ENCODE data around the gene TPST2. TPM values are rescaled to one million over a fixed set of nuclear protein-coding genes. Genes with fewer than 3 reads are reported as not detected.

The TPST2 gene
- total and polyA plus RNA-seq, 4 donors = 10.5 to 21.3 (median 14.6) TPM

DNA sequence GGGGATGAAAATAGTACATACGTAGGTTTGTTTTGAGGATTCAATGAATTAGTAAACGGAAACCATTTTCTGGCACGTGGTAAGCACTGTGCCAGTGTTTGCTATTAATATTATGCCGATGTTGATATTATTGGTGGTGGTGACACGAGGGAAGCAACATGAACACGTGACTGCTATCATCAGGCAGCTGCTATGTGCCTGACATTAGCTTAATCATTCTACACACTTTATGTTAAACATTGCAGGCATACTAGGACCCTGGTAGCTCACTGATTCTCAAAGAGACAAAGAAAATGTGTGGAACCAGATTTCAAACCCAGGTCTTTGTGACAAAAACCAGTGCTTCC, 105.6 kb downstream of the TPST2 start:
- H3K9me3 ChIP-seq (ENCODE audit: control insufficient read depth, insufficient read depth, low read length) = no peaks in the 10 kb centered on the region
- H3K27me3 ChIP-seq (ENCODE audit: control insufficient read depth, insufficient read depth, low read length) = no peaks in the 10 kb centered on the region
- DNase-seq (ENCODE audit: low read depth in 4 of 6, low spot score in 6 of 6) = no peak
- H3K4me3 ChIP-seq (ENCODE audit: low read depth, low read length) = peak overlapping the region; percentile 98
- 3% methylated on average over 3 of the region's 6 CpGs for WGBS (ENCODE audit: insufficient coverage)
- peaks cover 15% of the 10 kb centered on the region for H3K4me1 ChIP-seq (ENCODE audit: control insufficient read depth, insufficient read depth, low read length)
- peaks cover 21% of the 10 kb centered on the region for H3K36me3 ChIP-seq (ENCODE audit: control insufficient read depth, insufficient read depth, low read length)
- no peak overlapping the region for H3K27ac ChIP-seq (ENCODE audit: low read depth, low read length)

DNA sequence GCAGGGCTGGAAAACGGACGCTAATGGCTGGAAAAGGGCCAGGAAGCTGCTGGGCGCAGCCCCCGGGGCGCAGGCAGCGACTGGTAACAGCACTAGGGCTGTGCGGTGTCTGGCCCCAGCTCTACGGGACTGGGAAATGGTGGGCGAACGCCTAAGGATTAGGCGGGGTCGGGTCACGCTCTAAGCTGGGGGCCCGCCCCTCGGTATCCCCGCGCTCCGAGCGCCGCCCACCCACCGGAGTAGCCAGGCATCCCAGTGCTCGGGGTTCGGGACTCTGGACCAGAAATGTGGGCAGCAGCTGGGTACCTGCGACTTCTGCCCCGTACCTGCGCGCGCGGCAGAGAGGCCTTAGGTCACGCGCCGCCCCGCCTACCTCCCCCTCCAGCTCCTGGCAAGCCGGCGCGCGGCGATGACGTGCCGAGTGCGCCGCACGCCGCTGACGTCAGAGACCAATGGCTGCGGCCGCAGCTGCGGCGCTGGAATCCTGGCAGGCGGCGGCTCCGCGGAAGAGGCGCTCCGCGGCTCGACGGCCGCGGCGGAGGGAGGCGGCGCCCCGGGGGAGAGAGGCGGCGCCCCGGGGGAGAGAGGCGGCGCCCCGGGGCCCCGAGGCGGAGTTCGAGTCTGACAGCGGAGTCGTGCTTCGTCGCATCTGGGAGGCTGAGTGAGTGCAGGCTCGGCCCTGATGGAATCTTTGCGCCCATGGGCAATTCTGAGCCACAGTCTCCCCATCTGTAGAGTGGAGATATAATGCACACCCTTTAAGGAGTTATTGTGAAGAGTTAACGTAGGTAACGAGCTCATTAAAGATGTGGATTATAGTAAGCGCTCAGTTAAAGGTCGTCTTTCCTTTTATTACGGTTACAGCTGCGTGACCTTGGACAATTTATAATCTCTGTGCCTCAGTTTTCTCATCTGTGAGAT, 106.2 kb downstream of the TPST2 start, which contains the start of the genes HPS4 and SRRD:
HPS4 (minus strand) TSS at position 345 of the 921 bp plus-strand sequence. CDS start 2,021 bp downstream, outside the sequence.
SRRD (plus strand) TSS at position 439 of the 921 bp plus-strand sequence; CDS start at position 453, 14 bp downstream.
- under 1% methylated on average over 85 of the region's 85 CpGs for whole genome bisulfite sequencing (ENCODE audit: insufficient coverage)
- Histone ChIP-seq H3K27me3 (ENCODE audit: control insufficient read depth, insufficient read depth, low read length) (no peaks in the 10 kb centered on the region), H3K4me1 (ENCODE audit: control insufficient read depth, insufficient read depth, low read length) (peaks cover 16% of the 10 kb centered on the region), H3K27ac (ENCODE audit: low read depth, low read length) (peak within 1 kb of the TSS; percentile 94), H3K4me3 (ENCODE audit: low read depth, low read length) (peak within 1 kb of the TSS; percentile 98), H3K9me3 (ENCODE audit: control insufficient read depth, insufficient read depth, low read length) (no peaks in the 10 kb centered on the region), H3K36me3 (ENCODE audit: control insufficient read depth, insufficient read depth, low read length) (peaks cover 16% of the 10 kb centered on the region)
- DNase-seq (ENCODE audit: low read depth in 4 of 6, low spot score in 6 of 6) = peak in 5 of 6 donors; percentile 76 to 96 (median 85)

DNA sequence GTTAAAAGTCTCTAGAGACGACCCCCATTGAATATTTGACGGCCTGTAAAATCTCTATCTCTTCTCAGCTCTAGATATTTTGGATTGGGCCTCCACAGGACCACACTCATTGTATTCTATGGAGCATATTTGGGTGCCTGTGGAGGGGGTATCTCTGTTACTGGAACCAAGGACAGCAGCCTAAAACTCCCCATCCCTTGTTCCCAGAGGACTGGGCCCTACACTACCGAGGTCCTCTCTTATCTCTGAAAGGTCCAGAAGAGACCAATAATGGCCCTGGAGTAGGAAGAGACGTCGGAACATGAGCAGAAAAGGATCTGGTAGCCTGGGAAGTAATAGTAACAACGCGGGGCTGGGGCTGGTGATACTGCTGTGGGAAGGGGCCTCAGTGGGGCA, 106.9 kb downstream of the TPST2 start:
- Histone ChIP-seq H3K36me3 (ENCODE audit: control insufficient read depth, insufficient read depth, low read length) (peaks cover 16% of the 10 kb centered on the region), H3K4me1 (ENCODE audit: control insufficient read depth, insufficient read depth, low read length) (peaks cover 17% of the 10 kb centered on the region), H3K9me3 (ENCODE audit: control insufficient read depth, insufficient read depth, low read length) (no peaks in the 10 kb centered on the region), H3K27me3 (ENCODE audit: control insufficient read depth, insufficient read depth, low read length) (no peaks in the 10 kb centered on the region), H3K27ac (ENCODE audit: low read depth, low read length) (peak overlapping the region; percentile 94), H3K4me3 (ENCODE audit: low read depth, low read length) (peak overlapping the region; percentile 98)
- 0% methylated on average over 4 of the region's 7 CpGs for WGBS (ENCODE audit: insufficient coverage)
- DNase-seq (ENCODE audit: low read depth in 4 of 6, low spot score in 6 of 6) = no peak

DNA sequence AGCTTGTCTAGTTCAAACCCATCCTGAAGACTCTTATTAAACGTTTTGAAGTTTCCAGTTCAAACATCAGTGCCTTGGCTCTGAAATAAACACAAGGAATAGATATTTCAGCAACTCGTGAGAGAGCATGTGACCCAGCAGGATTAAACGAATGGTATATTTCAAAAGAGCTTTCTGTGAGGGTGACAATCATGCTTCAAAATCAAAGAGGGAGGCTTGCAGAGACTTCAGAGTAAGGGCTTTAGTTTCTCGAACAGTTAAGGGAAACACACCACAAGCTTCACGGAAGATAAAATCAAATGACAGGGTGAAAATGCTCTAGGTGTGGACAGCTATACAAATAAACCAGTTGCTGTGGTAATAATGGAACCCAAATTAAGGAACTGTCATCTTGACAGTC, 107.8 kb downstream of the TPST2 start:
- H3K4me3 ChIP-seq (ENCODE audit: low read depth, low read length) = no peak overlapping the region
- H3K9me3 ChIP-seq (ENCODE audit: control insufficient read depth, insufficient read depth, low read length) = no peaks in the 10 kb centered on the region
- no peak for DNase-seq (ENCODE audit: low read depth in 4 of 6, low spot score in 6 of 6)
- no peaks in the 10 kb centered on the region for H3K27me3 ChIP-seq (ENCODE audit: control insufficient read depth, insufficient read depth, low read length)
- H3K4me1 ChIP-seq (ENCODE audit: control insufficient read depth, insufficient read depth, low read length) = peaks cover 17% of the 10 kb centered on the region
- H3K36me3 ChIP-seq (ENCODE audit: control insufficient read depth, insufficient read depth, low read length) = peaks cover 12% of the 10 kb centered on the region
- WGBS (ENCODE audit: insufficient coverage) = 92% methylated on average over 3 of the region's 5 CpGs
- no peak overlapping the region for H3K27ac ChIP-seq (ENCODE audit: low read depth, low read length)

DNA sequence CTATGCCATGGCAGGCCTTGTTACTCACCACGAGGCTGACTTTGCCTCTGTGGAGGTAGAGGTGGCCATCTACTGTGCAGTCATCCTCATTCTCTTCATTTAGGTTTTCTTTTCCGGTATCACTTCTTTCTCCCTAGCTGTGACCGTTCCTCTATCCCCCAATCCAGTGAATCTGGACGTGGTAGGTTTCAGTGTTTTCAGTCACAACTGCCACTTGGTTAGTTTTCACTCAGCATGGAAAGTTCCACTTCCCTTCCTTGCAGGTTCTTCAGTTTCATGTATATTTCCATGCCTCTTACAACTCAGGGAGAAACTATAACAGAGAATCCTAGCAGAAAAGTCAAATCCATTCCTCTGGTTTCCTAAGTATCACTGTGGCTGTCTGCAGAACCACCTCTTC, 108.2 kb downstream of the TPST2 start:
- peaks cover 17% of the 10 kb centered on the region for H3K4me1 ChIP-seq (ENCODE audit: control insufficient read depth, insufficient read depth, low read length)
- no peak overlapping the region for H3K4me3 ChIP-seq (ENCODE audit: low read depth, low read length)
- H3K27me3 ChIP-seq (ENCODE audit: control insufficient read depth, insufficient read depth, low read length) = no peaks in the 10 kb centered on the region
- no peaks in the 10 kb centered on the region for H3K9me3 ChIP-seq (ENCODE audit: control insufficient read depth, insufficient read depth, low read length)
- DNase-seq (ENCODE audit: low read depth in 4 of 6, low spot score in 6 of 6) = no peak
- 82% methylated on average over 4 of the region's 4 CpGs for WGBS (ENCODE audit: insufficient coverage)
- peaks cover 12% of the 10 kb centered on the region for H3K36me3 ChIP-seq (ENCODE audit: control insufficient read depth, insufficient read depth, low read length)
- H3K27ac ChIP-seq (ENCODE audit: low read depth, low read length) = no peak overlapping the region

DNA sequence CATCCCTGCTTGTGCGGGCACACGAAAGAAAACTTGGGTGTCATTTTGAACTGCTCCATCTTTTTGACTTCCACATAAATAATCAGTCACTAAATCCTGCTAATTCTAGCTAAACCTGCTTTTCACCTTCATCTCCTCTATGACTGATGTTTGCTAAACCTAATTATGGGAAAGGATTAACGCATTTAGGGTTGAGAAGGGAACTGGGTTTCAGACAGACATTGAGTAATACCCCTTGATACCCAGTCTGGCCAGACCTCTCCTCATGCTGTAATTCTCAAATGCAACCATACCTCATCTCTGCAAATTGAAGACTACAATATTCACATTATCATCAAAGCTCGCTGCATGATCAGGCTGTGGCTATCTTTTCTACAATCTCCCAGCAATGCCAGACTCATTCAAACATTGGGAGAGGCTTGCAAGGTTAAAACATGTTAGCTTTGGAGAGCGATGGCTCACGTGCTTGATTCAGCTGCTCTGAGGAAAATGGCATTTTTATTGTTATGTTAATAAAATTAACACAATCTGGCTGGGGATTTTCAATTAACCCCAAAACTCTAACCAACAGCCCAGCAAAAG, 108.7 kb downstream of the TPST2 start:
- peaks cover 17% of the 10 kb centered on the region for H3K36me3 ChIP-seq (ENCODE audit: control insufficient read depth, insufficient read depth, low read length)
- no peak for DNase-seq (ENCODE audit: low read depth in 4 of 6, low spot score in 6 of 6)
- H3K4me1 ChIP-seq (ENCODE audit: control insufficient read depth, insufficient read depth, low read length) = peaks cover 17% of the 10 kb centered on the region
- no peak overlapping the region for H3K4me3 ChIP-seq (ENCODE audit: low read depth, low read length)
- WGBS (ENCODE audit: insufficient coverage) = 80% methylated on average over 1 of the region's 6 CpGs
- no peak overlapping the region for H3K27ac ChIP-seq (ENCODE audit: low read depth, low read length)
- H3K27me3 ChIP-seq (ENCODE audit: control insufficient read depth, insufficient read depth, low read length) = no peaks in the 10 kb centered on the region
- no peaks in the 10 kb centered on the region for H3K9me3 ChIP-seq (ENCODE audit: control insufficient read depth, insufficient read depth, low read length)

DNA sequence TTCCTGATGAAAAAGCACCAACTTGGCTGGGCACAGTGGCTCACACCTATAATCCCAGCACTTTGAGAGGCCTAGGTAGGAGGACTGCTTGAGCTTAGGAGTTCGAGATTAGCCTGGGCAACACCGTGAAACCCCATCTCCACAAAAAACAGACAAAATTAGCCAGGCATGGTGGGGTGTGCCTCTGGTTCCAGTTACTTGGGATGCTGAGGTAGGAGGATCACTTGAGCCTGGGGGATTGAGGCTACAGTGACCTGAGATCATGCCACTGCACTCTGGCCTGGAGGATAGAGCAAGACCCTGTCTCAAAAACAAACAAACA, 109.4 kb downstream of the TPST2 start:
- H3K4me1 ChIP-seq (ENCODE audit: control insufficient read depth, insufficient read depth, low read length) = peaks cover 17% of the 10 kb centered on the region
- no peak for DNase-seq (ENCODE audit: low read depth in 4 of 6, low spot score in 6 of 6)
- no peaks in the 10 kb centered on the region for H3K9me3 ChIP-seq (ENCODE audit: control insufficient read depth, insufficient read depth, low read length)
- peaks cover 23% of the 10 kb centered on the region for H3K36me3 ChIP-seq (ENCODE audit: control insufficient read depth, insufficient read depth, low read length)
- H3K27me3 ChIP-seq (ENCODE audit: control insufficient read depth, insufficient read depth, low read length) = no peaks in the 10 kb centered on the region
- no peak overlapping the region for H3K27ac ChIP-seq (ENCODE audit: low read depth, low read length)
- no peak overlapping the region for H3K4me3 ChIP-seq (ENCODE audit: low read depth, low read length)
- WGBS (ENCODE audit: insufficient coverage) = no CpG with 5 or more reads among the region's 2 CpGs

DNA sequence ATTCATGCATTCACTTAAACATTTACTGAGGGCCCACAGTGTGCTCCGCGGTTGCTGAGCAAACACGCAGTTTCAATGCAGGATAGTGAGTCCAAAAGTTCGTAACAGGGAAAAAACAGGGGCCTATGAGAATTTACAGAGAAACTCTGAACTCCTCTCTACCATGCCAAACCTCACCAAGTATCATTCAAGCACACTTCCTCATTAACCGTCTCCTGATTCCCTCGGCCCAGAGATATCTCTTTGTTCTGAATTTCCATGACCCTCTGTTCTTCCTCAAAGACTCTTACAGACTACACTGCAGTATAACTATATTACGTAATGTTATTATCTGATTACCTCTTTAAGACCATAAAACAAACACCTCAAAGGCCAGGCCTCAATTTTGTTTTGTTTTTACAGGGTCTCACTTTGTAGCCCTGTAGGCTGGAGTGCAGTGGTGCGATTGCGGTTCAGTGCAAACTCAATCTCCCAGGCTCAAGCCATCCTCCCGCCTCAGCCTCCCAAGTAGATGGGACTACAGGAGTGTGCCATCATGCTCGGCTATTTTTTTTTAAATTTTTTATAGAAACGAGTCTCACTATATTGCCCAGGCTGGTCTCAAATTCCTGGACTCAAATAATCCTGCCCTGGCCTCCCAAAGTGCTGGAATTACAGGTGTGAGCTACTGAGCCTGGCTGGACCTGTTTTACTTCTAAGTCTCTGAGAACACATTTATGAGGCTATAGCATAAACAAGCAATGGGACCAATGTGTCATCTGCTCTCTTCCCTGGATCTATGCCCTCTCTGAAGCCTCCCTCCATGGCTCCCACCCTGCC, 109.9 kb downstream of the TPST2 start:
- no peaks in the 10 kb centered on the region for H3K9me3 ChIP-seq (ENCODE audit: control insufficient read depth, insufficient read depth, low read length)
- peak overlapping the region; percentile 6 for H3K27ac ChIP-seq (ENCODE audit: low read depth, low read length)
- no peaks in the 10 kb centered on the region for H3K27me3 ChIP-seq (ENCODE audit: control insufficient read depth, insufficient read depth, low read length)
- no peak for DNase-seq (ENCODE audit: low read depth in 4 of 6, low spot score in 6 of 6)
- peak overlapping the region; percentile 17 for H3K4me3 ChIP-seq (ENCODE audit: low read depth, low read length)
- 75% methylated on average over 9 of the region's 12 CpGs for WGBS (ENCODE audit: insufficient coverage)
- H3K36me3 ChIP-seq (ENCODE audit: control insufficient read depth, insufficient read depth, low read length) = peaks cover 28% of the 10 kb centered on the region
- H3K4me1 ChIP-seq (ENCODE audit: control insufficient read depth, insufficient read depth, low read length) = peaks cover 17% of the 10 kb centered on the region

DNA sequence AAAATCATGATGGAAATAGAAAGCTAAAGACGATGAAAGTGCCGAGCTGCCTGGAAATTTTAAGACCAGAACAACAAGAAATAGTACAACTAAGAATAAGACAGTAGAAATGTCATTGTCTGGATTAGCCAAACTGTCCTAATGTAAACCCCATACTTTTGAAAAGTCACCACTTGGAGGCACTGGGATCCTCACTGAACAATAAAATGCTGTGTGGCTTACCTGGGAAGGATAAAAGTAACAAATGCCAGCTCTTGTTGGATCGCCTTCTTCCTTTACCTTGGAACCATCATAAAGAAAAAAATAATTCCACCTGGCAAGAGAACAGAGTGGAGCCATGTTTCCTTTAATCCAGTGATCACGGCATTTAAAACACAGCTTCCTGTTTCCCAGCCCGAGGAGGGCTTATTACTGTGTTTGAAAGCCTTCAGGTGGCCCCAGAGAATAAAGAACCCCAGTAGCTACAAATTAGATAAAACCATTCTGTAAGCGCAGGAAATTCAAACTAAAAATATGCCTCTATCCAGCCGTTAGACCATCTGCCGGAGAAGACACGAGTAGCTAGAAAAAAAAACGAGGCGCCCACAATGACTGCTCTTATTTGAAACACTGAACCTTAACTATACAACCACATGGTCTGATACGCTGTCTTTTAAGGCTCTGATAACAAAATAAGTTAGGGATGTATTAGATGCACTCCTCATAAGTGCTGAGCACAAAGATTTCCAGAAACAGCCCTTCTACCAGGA, 110.7 kb downstream of the TPST2 start:
- H3K36me3 ChIP-seq (ENCODE audit: control insufficient read depth, insufficient read depth, low read length) = peaks cover 29% of the 10 kb centered on the region
- H3K27ac ChIP-seq (ENCODE audit: low read depth, low read length) = peak overlapping the region; percentile 6
- DNase-seq (ENCODE audit: low read depth in 4 of 6, low spot score in 6 of 6) = peak in 2 of 6 donors; percentile 72 to 77
- H3K4me1 ChIP-seq (ENCODE audit: control insufficient read depth, insufficient read depth, low read length) = peaks cover 17% of the 10 kb centered on the region
- no peaks in the 10 kb centered on the region for H3K27me3 ChIP-seq (ENCODE audit: control insufficient read depth, insufficient read depth, low read length)
- peak overlapping the region; percentile 17 for H3K4me3 ChIP-seq (ENCODE audit: low read depth, low read length)
- 34% methylated on average over 8 of the region's 12 CpGs for WGBS (ENCODE audit: insufficient coverage)
- H3K9me3 ChIP-seq (ENCODE audit: control insufficient read depth, insufficient read depth, low read length) = no peaks in the 10 kb centered on the region
